ENCODE results near the gene COL26A1.
A peak's percentile ranks its signal among the peaks of the same experiment; 100 is the strongest.

COL26A1 gene

DNA sequence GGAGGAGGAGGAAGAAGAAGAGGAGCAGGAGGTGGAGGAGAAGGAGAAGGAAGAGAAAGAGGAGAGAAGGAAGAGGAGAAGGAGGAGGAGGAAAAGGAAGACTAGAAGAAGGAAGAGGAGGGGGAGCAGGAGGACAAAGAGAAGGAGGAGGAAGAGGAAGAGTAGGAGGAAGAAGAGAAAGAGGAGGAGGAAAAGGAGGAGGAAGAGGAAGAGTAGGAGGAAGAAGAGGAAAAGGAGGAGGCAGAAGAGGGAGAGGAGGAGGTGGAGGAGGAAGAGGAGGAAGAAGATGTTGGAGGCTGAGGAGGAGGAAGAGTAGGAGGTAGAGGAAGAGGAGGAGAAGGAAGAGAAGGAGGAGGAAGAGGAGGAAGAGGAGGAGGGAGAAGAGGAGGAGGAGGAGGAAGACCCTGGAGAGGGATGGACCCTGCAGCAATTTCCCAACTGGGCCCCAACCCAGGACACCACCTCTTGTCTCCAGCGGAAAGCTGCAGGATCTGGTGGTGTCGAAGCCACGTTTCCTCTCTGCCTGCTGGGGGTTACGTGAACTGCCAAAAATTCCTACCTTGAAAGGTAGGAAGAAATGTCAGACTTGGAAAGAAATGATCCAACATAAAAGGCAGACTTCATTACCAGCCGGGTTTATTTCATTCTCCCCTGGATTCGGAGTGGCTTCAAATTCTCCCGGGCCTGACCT lies 38.9 kb downstream of the COL26A1 start:
- no peak for DNase-seq (ENCODE audit: low spot score in 2 of 2)
- ATAC-seq (ENCODE audit: low read depth) = no peak
- Mint-ChIP-seq H3K36me3 (peaks cover 3% of the 10 kb centered on the region), H3K27ac (no peak overlapping the region), H3K4me1 (peaks cover 2% of the 10 kb centered on the region), H3K9me3 (no peaks in the 10 kb centered on the region), H3K27me3 (peaks cover 28% of the 10 kb centered on the region), H3K4me3 (no peak overlapping the region)

DNA sequence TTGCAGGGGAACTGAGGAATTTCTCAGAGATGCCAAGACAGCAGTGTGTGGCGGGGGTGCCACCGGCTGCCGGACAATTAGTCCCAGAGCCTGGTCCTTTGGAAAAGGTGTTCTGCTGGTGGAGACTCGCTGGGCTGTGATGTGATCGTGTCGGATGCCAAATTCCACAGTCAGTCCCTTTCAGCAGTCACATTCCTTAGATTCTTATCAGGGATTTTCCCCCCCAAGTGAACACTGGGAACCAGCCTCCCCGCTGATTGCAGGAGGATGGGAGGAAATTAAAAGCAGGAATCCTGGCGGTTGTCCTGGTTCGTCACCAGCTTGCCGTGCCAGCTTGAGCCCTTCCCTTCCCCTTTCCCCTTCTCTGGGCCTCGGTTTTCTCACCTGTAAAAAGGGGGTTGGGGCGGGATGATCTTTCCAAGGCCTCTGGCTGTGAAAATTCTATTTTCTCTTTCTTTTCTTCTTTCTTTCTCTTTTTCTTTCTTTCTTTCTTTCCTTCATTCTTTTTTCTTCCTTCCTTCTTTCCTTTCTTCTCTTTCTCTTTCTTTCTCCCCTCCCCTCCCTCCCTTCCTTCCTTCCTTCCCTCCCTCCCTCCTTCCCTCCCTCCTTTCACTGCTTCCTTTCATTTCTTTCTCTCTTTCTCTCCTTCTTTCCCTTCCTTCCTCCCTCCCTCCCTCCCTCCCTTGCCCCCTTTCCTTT lies 39.6 kb downstream of the COL26A1 start:
- no peak overlapping the region for H3K4me3 Mint-ChIP-seq
- H3K27ac Mint-ChIP-seq = no peak overlapping the region
- peaks cover 2% of the 10 kb centered on the region for H3K4me1 Mint-ChIP-seq
- ATAC-seq (ENCODE audit: low read depth) (no peak), DNase-seq (ENCODE audit: low spot score in 2 of 2) (no peak)
- H3K36me3 Mint-ChIP-seq = peaks cover 3% of the 10 kb centered on the region
- H3K27me3 Mint-ChIP-seq = peaks cover 26% of the 10 kb centered on the region
- H3K9me3 Mint-ChIP-seq = no peaks in the 10 kb centered on the region

DNA sequence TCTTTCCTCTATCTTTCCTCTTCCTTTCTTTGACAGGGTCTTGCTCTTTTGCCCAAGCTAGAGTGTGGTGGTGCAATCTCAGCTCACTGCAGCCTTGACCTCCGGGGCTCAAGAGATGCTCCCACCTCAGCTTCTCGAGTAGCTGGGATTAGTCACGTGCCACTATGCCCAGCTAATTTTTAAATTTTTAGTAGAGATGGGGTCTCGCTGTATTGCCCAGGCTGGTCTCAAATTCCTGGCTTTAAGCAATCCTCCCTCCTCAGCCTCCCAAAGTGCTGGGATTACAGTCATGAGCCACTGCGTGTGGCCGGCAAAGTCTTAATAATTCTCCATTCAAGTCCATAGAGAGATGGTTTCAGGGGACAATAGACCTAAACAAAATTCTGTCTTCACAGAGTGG lies 40.2 kb downstream of the COL26A1 start:
- ATAC-seq (ENCODE audit: low read depth) = no peak
- Mint-ChIP-seq H3K36me3 (peaks cover 3% of the 10 kb centered on the region), H3K27me3 (peaks cover 26% of the 10 kb centered on the region), H3K9me3 (no peaks in the 10 kb centered on the region), H3K4me1 (peaks cover 2% of the 10 kb centered on the region), H3K27ac (no peak overlapping the region), H3K4me3 (no peak overlapping the region)
- no peak for DNase-seq (ENCODE audit: low spot score in 2 of 2)

DNA sequence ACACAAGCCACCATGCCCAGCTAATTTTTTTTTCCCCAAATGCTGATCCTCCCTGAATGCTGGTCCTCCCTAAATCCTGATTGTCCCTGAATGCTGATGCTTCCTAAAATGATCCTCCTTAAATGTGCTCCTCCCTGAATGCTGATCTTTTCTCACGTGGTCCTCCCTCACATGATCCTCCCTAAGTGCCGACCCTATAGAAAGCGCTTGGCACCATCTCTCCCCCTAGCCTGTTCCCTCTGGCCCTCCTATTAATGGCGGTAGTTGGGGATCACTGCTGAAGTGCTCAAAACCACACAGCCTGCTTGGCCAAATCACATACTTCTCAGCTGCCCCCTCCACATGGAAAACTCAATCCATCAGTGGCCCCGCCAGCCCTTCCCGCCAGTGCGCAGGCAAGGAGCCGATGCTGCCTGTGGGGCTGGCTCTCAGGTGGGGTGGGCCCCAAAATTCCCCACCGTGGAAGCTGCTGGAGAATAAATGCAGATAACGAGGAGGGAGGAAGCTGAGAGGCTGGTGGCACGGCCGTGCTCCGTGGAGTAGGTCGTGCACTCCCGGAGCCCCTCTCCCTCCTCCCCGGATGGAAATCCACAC lies 42.9 kb downstream of the COL26A1 start:
- H3K4me1 Mint-ChIP-seq = peaks cover 2% of the 10 kb centered on the region
- H3K27ac Mint-ChIP-seq = no peak overlapping the region
- peaks cover 5% of the 10 kb centered on the region for H3K36me3 Mint-ChIP-seq
- DNase-seq (ENCODE audit: low spot score in 2 of 2) = no peak
- peaks cover 2% of the 10 kb centered on the region for H3K9me3 Mint-ChIP-seq
- no peak overlapping the region for H3K4me3 Mint-ChIP-seq
- peaks cover 23% of the 10 kb centered on the region for H3K27me3 Mint-ChIP-seq
- no peak for ATAC-seq (ENCODE audit: low read depth)

DNA sequence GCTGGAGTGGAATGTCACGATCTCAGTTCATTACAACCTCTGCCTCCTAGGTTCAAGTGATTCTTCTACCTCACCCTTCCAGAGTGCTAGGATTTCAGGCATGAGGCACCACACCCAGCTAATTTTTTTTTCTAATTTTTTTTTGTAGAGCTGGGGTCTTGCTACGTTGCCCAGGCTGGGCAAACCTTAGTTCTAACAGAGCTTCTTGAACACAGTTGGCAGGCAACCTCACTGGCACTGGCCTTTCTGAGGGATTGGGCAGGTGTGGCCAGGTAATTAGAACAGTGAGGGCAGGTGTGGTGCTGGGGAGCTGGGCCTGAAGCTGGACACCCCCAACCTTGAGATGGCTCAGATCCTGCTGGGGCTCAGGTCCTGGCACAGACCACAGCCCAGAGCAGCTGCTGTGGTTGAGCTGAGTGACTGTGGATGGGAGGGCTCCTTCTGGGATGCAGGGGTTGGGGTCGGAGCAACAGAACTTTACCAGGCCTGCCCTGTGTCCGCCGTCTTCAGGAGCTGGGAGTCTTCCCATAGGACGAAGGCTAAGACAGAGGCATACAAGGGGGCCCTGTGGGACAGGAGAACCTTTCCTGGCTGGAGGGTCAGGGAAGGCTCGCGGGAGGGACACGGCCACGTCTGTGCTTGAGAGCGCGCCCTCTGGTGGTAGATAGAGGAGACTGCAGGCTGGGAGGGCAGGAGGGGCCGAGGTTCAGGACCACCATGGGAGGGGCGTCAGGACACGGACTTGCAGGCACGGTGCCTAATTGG lies 48.2 kb downstream of the COL26A1 start:
- ATAC-seq (ENCODE audit: low read depth) (peak; percentile 43), DNase-seq (ENCODE audit: low spot score in 2 of 2) (peak; percentile 34 to 52)
- H3K4me3 Mint-ChIP-seq = peak overlapping the region; percentile 38
- peaks cover 2% of the 10 kb centered on the region for H3K9me3 Mint-ChIP-seq
- peaks cover 10% of the 10 kb centered on the region for H3K4me1 Mint-ChIP-seq
- H3K27ac Mint-ChIP-seq = no peak overlapping the region
- peaks cover 2% of the 10 kb centered on the region for H3K36me3 Mint-ChIP-seq
- H3K27me3 Mint-ChIP-seq = peaks cover 20% of the 10 kb centered on the region

DNA sequence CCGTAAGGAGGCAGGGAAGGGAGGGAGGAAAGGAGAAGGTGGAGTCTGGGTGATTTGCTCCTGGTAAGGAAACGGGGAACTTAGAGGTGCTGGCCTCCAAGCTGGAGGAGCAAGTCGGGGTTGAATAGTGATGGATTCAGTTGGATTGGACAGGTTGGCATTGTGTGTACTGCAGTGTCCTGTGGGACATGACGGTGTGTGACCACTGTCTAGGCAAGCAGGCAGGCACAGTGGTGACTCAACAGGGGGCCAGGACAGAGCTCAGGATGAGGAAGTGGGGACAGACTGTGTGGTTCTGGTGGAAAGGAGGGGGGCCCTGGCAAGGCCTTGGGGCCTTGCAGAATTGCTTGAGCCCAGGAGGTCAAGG lies 48.8 kb downstream of the COL26A1 start:
- no peak overlapping the region for H3K27ac Mint-ChIP-seq
- peaks cover 2% of the 10 kb centered on the region for H3K9me3 Mint-ChIP-seq
- peaks cover 19% of the 10 kb centered on the region for H3K27me3 Mint-ChIP-seq
- ATAC-seq (ENCODE audit: low read depth) (peak; percentile 53), DNase-seq (ENCODE audit: low spot score in 2 of 2) (no peak)
- peaks cover 10% of the 10 kb centered on the region for H3K4me1 Mint-ChIP-seq
- peak overlapping the region; percentile 38 for H3K4me3 Mint-ChIP-seq
- peaks cover 2% of the 10 kb centered on the region for H3K36me3 Mint-ChIP-seq

DNA sequence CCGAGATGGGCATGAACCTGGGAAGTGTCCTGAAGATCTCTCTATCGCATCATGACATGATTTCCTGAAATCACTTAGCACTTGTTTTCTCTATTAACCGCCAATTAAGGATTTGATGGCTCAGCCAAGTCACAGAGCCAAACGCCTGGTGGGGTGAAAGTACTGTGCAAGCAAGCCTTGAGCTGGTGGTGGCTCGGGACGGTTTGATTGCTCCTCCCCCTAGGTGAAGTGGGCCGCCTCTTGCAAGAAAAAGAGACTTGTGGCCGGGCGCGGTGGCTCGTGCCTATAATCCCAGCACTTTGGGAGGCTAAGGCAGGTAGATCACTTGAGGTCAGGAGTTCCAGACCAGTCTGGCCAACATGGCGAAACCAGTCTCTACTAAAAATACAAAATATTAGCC lies 50.3 kb downstream of the COL26A1 start:
- Mint-ChIP-seq H3K36me3 (peaks cover 2% of the 10 kb centered on the region), H3K27ac (no peak overlapping the region), H3K9me3 (peaks cover 2% of the 10 kb centered on the region), H3K4me3 (no peak overlapping the region), H3K27me3 (peaks cover 19% of the 10 kb centered on the region), H3K4me1 (peaks cover 10% of the 10 kb centered on the region)
- ATAC-seq (ENCODE audit: low read depth) = no peak
- DNase-seq (ENCODE audit: low spot score in 2 of 2) = no peak

DNA sequence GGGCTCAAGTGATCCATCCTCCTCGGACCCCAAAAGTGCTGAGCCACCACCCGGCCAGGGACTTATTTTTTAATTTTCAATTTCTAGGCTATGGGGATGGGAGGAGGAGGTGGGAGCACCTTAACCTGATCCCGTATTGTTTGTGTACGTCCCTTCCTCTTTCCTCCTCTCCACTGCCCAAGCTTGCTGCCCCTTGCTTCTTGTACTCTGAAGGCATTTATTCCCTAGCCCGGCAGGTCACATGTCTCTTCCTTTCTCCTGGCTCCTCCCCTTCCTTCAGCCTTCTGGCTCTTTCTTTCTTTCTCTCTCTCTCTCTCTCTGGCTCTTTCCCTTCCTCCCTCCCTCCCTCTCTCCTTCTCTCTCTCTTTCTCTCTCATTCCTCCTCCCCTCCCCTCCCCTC lies 56.0 kb downstream of the COL26A1 start:
- Mint-ChIP-seq H3K27me3 (peaks cover 22% of the 10 kb centered on the region), H3K4me3 (no peak overlapping the region), H3K36me3 (no peaks in the 10 kb centered on the region), H3K4me1 (peaks cover 5% of the 10 kb centered on the region), H3K27ac (no peak overlapping the region), H3K9me3 (no peaks in the 10 kb centered on the region)
- no peak for DNase-seq (ENCODE audit: low spot score in 2 of 2)
- no peak for ATAC-seq (ENCODE audit: low read depth)

DNA sequence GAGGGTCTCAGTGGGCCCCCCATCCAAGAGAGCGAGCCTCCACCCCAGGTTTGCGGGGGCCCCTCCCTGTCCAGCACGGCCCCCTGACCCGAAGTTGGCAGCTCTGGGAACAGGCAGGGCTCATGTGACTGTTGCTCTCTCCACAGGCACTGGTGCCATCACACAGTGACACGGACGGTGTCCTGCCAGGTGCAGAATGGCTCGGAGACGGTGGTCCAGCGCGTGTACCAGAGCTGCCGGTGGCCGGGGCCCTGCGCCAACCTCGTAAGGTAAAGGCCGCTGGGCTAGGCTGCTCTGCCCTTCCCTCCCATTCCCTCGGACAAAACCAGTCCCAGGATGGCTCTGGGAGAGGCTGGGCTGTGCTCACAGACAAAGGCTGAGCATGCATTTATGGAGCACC lies 57.2 kb downstream of the COL26A1 start:
- H3K36me3 Mint-ChIP-seq = no peaks in the 10 kb centered on the region
- ATAC-seq (ENCODE audit: low read depth) (no peak), DNase-seq (ENCODE audit: low spot score in 2 of 2) (no peak)
- H3K27me3 Mint-ChIP-seq = peaks cover 22% of the 10 kb centered on the region
- peaks cover 5% of the 10 kb centered on the region for H3K4me1 Mint-ChIP-seq
- H3K9me3 Mint-ChIP-seq = no peaks in the 10 kb centered on the region
- no peak overlapping the region for H3K4me3 Mint-ChIP-seq
- H3K27ac Mint-ChIP-seq = no peak overlapping the region

DNA sequence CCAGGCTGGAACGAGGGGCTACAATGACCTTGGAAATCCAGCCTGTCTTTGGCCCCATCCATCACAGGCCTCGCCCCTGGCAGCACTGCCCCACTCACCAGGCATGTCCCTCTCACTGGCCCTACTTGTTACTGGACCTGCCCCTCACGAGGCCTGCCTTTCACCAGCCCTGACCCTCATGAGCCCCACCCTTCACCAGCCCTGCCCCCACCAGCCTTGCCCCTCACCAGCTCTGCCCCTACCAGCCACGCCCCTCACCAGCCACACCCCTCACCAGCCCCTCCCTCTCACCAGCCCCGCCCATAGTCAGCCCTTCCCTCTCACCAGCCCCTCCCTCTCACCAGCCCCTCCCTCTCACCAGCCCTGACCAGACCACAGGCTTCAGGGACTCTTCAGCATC lies 57.8 kb downstream of the COL26A1 start:
- Mint-ChIP-seq H3K27me3 (peaks cover 21% of the 10 kb centered on the region), H3K27ac (no peak overlapping the region), H3K4me1 (peaks cover 5% of the 10 kb centered on the region), H3K9me3 (no peaks in the 10 kb centered on the region), H3K4me3 (no peak overlapping the region), H3K36me3 (no peaks in the 10 kb centered on the region)
- DNase-seq (ENCODE audit: low spot score in 2 of 2) = no peak
- no peak for ATAC-seq (ENCODE audit: low read depth)

DNA sequence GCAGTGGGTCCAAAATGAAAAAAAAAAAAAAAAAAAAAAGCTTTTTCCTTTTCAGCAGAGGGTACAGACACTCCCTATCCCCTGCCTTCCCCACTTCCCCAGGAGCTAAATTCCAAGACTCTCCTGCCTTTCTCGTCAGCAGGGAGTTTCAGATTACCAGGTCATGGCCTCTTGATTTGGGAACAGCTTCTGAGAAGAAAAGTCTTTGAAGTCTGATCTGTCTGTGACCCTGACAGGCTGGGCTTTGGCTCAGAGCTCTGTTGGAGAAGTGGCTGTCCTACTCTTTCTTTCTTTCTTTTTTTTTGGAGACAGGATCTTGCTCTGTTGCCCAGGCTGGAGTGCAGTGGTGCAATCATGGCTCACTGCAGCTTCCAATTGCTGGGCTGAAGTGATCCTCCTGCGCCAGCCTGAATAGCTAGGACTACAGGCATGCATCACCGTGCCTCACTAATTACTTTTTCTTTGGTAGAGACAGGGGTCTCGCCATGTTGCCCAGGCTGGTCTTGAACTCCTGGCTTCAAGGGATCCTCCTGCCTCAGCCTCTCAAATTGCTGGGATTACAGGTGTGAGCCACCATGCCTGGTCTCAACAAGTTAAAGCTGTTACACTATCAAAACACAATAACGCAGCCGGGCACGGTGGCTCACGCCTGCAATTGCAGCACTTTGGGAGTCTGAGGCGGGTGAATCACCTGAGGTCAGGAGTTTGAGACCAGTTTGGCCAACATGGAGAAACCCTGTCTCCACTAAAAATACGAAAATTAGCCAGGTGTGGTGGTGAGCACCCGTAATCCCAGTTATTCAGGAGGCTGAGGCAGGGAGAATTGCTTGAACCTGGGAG lies 59.9 kb downstream of the COL26A1 start:
- H3K27me3 Mint-ChIP-seq = peaks cover 18% of the 10 kb centered on the region
- no peaks in the 10 kb centered on the region for H3K36me3 Mint-ChIP-seq
- no peak for ATAC-seq (ENCODE audit: low read depth)
- no peak overlapping the region for H3K27ac Mint-ChIP-seq
- no peak overlapping the region for H3K4me3 Mint-ChIP-seq
- H3K4me1 Mint-ChIP-seq = peaks cover 5% of the 10 kb centered on the region
- no peaks in the 10 kb centered on the region for H3K9me3 Mint-ChIP-seq
- no peak for DNase-seq (ENCODE audit: low spot score in 2 of 2)

DNA sequence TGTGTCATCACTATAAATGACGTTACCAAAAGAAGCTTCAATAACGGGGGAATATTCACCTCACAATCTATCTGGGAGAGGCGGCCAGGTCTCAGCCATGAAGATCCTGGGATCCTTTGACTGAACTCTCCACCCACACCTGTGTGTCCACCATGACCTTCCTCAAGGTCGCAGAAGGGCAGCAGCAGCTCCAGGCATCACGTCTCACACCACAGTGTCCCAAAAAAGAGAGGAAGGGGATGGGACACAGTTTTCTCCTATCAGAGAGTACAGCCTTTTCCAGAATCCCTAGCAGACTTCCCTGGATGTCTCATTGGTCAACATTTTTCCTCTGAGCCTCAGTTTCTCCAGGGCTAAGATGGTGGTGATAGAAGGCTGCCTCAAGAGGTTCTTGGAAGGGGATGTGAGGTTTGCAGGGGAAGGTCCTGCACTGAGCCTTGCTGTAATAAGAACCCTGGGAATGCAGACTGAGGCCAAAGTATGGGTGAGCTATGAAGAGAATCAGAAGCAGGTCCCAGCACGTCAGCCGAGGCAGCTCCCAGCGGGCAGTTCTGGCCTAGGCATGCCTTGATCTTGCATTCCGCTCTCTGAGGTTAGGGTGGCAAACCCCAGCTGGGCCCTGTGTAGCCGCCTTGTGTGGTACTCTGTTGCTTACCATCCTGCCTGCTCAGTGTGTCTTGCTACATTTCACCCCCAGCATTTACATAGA lies 63.8 kb downstream of the COL26A1 start:
- Mint-ChIP-seq H3K4me1 (peaks cover 10% of the 10 kb centered on the region), H3K27ac (no peak overlapping the region), H3K4me3 (no peak overlapping the region), H3K9me3 (no peaks in the 10 kb centered on the region), H3K27me3 (peaks cover 5% of the 10 kb centered on the region), H3K36me3 (no peaks in the 10 kb centered on the region)
- ATAC-seq (ENCODE audit: low read depth) (no peak), DNase-seq (ENCODE audit: low spot score in 2 of 2) (no peak)

Measured in memory B cell (primary cell).